Activated CD8-positive, alpha-beta memory T cell treated with anti-CD3 and anti-CD28 coated beads for 24 hours (primary cell): ENCODE measurements around the gene AOPEP.

Source experiments
- DNase-seq: peaks from one replicate; pipeline ENCODE4 v3.0.0-alpha.2; 2020

AOPEP gene

DNA sequence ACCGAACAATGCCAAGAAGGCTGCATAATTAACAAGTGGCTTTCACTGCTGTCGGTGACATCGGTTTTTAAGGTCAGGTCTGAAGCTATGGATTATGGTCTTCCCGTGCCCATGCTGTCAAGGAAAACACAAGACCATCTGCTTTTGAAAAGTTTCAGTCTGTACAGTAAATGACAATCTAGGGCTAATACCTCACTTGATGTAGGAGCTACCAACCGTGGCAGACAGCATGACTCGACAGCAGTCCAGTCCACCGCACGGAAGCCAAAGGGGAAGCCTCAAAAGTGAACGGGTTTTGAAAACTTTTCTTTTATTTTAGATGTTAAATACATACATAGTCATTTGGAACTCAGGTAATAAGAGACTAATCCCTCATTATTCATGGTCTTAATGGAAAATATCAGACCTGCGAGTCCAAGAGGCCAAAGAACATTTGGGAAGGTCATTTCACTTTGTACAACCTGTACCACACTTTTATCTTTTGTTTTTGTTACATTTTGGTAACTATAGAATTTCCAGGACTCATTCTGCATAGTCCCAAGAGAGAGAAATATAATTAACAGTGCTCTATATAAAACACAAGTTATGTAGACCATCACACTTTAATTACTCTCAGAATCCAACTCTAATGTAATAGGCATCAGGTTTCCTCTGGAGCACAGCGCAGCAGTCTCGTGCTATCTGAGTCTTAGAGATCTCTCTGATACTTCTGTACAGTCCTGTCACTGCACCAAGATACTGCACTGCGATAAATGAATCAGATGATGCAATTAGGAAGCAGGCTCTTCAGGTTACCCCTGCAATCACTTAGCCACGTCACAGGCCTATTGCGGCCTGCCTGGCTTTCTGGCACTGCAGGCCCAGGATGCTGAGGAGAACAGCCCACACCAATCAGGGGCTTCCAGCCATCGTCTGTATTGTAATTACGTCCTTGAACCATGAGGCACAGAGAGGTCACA is 406.1 kb downstream of the AOPEP start:
- DNase-seq = no peak

DNA sequence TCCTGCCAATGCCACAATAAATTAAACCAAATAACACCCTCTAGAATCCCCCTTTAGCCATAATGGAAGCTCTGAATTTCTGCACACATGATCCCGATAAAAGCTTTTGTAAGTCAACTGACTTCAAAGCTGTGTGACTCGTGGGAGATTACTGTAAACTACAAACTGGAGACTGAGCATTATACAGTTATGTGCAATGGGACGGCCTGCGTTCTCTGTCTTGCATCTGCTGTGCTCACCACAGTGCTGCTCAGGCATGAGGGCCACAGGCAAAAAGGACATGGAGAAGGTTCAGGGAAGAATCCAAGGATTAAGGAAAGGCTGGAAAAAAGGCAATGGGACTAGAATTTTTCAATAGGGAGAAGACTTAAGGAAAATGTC is 406.8 kb downstream of the AOPEP start:
- DNase-seq = no peak

DNA sequence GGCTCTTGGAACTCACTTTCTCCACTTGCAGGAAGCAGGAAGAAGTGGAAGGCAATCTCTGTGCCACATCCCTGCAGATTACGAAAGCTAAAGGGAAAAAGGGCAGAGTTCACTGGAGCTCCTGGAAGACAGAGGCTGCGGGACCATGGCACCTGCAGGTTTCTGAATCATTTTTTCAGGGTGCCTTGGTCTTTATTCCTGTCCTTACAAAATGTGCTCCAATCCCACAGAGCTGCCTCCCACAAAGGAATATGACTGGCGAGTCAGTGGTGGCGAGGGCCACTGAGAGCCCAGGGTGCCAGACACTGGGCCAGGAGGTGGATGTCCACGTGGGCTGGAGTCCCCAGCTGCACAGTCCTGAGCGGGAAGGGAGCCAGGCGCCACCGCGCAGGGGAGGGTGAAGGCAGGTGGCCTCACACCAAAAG is 408.0 kb downstream of the AOPEP start:
- DNase-seq = no peak

DNA sequence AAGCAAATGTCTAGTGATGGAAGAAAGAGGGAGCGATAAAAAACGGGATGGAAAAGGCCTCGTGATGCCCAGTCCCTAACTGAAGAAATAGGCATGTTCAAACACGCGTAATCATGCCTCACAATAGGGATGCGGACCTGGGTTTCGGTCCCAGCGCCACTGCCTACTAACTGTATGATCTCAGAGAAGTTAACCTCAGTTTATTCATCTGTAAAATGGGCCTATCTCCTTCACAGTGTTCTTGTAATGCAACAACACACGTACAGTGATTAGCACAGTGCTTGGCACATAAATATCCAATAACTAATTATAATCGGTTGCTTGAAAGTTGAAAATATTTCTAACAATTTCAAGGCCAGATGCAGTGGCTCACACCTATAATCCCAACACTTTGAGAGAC is 409.3 kb downstream of the AOPEP start:
- no peak for DNase-seq
